ENCODE measurements around the gene DYSF.

DYSF gene

GRCh38 chr2:71710367-71711132 is 257.2 kb downstream of the DYSF start:
- in situ Hi-C loops (cut with HindIII; ENCODE audit: low pct_unique_long_range_greater_than_20kb, low sequenced_read_pairs): no loop called here
- TF ChIP-seq JUND (IDR thresholded peaks at IDR 0.05; ENCODE audit: low read depth): no peak
- no peak for DNase-seq (ENCODE audit: low read depth in 1 of 2, low spot score in 1 of 2)

DNA sequence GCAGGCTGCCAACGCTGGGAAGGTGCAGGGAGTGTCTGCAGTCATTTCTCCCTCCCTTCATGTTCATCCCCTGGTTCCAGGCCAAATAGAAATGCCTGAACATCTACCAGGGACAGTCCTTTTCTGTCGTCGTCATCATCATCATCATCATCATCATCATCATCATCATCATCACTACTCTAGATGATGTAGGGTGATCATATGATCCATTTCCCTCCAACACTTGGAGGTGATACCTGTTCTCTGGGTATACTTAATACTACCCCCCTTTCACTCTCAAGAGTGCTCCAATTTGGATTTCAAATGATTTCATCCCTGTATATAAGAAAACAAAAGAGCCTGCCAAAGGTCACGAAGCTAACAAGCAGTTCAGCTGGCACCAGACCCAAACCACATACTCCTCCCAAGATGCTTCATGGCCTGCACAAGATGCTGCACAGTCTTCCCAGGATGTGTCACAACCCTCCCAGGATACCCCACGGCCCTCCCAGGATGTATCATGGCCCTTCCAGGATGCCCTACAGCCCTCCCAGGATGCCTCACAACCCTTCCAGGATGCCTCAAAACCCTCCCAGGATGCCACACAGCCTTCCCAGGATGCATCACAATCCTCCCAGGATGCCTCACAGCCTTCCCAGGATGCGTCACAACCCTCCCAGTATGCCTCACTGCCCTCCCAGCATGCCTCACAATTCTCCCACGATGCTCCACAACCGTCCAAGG is 257.9 kb downstream of the DYSF start:
- no peak for TF ChIP-seq JUND (IDR thresholded peaks at IDR 0.05; ENCODE audit: low read depth)
- in situ Hi-C loops (cut with HindIII; ENCODE audit: low pct_unique_long_range_greater_than_20kb, low sequenced_read_pairs): no loop called here
- no peak for DNase-seq (ENCODE audit: low read depth in 1 of 2, low spot score in 1 of 2)

DNA sequence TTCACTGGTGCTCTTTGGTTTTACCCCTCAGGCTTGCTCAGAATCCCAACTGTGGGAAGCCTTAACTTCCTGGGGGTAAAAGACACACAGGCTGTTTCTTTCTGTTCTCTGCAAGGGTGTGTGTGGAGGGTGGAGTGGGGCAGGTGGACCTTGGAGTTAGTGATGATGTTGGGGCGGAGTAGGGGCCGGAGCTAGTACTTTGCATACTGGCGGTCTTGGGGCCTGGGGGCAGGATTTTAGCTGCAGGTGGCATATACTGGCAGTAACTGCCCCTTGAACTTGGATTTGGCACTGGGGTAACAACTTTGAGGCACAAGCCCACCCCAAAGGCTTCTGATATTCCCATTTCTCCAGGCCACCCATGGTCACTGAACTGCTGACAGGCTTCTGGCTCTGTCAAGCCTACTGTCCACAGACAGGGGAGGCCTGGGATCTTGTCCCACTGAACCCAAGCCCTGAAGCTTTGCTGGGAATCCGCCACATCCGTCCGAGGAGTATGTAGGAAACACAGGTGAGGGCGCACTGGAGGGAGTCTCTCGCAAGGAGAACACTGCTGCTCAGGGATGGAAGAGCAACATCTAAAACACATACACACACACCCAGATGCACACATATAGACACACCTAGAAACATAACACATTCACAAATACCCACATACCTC is 258.9 kb downstream of the DYSF start:
- no peak for DNase-seq (ENCODE audit: low read depth in 1 of 2, low spot score in 1 of 2)
- in situ Hi-C loops (cut with HindIII; ENCODE audit: low pct_unique_long_range_greater_than_20kb, low sequenced_read_pairs): no loop called here

GRCh38 chr2:71713581-71714580 is 260.5 kb downstream of the DYSF start:
- TF ChIP-seq JUND (IDR thresholded peaks at IDR 0.05; ENCODE audit: low read depth): no peak
- in situ Hi-C loops (cut with HindIII; ENCODE audit: low pct_unique_long_range_greater_than_20kb, low sequenced_read_pairs): no loop called here
- DNase-seq (ENCODE audit: low read depth in 1 of 2, low spot score in 1 of 2): no peak

More for the DNA sequence above, 258.9 kb downstream of the DYSF start:
- no peak for TF ChIP-seq JUND (IDR thresholded peaks at IDR 0.05; ENCODE audit: low read depth)

DNA sequence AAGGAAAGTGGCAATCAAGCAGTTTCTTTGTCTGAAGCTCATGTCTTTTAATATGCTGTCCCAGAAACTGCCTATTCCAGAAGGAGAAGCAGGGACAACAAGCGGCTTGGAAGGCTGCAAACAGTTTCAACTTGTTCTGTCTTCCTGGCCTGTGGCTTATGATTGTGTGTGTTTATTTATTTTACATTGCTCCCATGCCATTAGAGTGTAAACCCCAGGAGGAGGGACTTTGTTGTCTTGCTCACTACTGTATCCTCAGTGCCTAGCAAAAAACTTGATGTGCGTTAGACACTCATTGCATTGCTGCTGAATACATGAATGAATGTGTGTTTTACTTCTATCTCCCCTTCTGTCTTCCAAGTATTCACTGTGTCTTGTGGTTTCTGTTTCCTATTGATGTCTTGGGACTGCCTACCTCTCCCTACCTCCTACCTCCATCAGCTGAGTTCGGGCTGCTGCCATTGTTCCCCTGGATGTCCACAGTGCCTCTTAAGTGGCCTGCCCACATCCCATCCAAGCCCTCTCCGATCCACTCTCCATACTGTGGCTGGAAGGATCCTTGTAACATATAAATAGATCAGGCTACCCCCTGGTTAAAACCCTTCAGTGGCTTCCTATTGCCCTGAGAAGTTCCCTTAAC is 261.4 kb downstream of the DYSF start:
- in situ Hi-C loops (cut with HindIII; ENCODE audit: low pct_unique_long_range_greater_than_20kb, low sequenced_read_pairs): no loop called here
- no peak for DNase-seq (ENCODE audit: low read depth in 1 of 2, low spot score in 1 of 2)
- TF ChIP-seq JUND (IDR thresholded peaks at IDR 0.05; ENCODE audit: low read depth): no peak

GRCh38 chr2:71715241-71715750 is 261.9 kb downstream of the DYSF start:
- no peak for DNase-seq (ENCODE audit: low read depth in 1 of 2, low spot score in 1 of 2)
- in situ Hi-C loops (cut with HindIII; ENCODE audit: low pct_unique_long_range_greater_than_20kb, low sequenced_read_pairs): no loop called here
- no peak for TF ChIP-seq JUND (IDR thresholded peaks at IDR 0.05; ENCODE audit: low read depth)

- in situ Hi-C loops (cut with HindIII; ENCODE audit: low pct_unique_long_range_greater_than_20kb, low sequenced_read_pairs): no loop called here
- no peak for TF ChIP-seq JUND (IDR thresholded peaks at IDR 0.05; ENCODE audit: low read depth)
- no peak for DNase-seq (ENCODE audit: low read depth in 1 of 2, low spot score in 1 of 2)
Measured at GRCh38 chr2:71715951-71716696, 262.8 kb downstream of the DYSF start.

DNA sequence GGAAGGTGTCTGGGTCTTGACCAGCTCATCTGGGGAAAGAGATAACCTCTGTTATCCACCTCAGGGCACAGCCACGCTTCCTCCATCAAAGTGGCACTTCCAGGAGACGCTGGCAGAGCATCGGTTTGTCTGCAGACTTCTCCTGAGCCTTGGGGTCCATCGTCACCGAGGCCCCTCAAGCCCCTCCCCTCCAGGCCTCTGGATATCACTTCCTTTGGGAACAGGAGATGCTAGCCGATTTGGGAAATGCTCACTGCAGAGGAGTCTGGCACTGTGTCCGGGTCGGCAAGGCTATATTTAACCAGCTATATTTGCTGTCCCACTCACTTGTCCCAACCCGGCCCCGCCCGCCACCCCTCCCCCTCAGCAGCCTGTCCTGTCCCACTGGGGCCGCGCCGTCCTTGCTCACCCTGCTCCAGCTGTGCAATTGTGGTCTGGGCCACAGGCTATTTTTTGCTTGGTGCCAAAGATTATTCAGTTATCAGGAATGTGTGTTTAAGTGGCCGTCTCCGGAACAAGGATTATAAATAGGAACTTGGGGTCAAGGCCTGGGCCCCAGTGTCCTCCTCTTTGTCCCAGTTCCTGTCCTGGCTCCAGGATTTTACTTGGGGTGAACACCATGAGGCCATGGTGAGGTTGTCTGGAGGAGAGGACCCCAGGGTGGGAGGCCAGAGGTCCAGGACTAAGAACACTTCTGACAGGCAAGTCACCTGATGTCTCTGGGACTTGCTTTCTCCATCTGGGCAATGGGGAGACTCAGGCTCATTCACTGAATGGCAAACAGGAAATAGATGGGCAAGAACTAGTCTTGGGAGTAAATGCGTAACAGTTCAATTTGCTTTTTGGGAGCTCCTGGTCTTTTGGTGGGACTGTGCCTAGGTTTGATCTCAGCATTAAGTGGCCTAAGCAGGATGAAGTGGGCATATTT is 263.6 kb downstream of the DYSF start:
- DNase-seq (ENCODE audit: low read depth in 1 of 2, low spot score in 1 of 2): no peak
- in situ Hi-C loops (cut with HindIII; ENCODE audit: low pct_unique_long_range_greater_than_20kb, low sequenced_read_pairs): no loop called here
- no peak for TF ChIP-seq JUND (IDR thresholded peaks at IDR 0.05; ENCODE audit: low read depth)

- TF ChIP-seq JUND (IDR thresholded peaks at IDR 0.05; ENCODE audit: low read depth): no peak
- DNase-seq (ENCODE audit: low read depth in 1 of 2, low spot score in 1 of 2): no peak
- in situ Hi-C loops (cut with HindIII; ENCODE audit: low pct_unique_long_range_greater_than_20kb, low sequenced_read_pairs): no loop called here
Measured at GRCh38 chr2:71718686-71719085, 265.3 kb downstream of the DYSF start.

Data from T47D (cell line).